Neuron (in vitro differentiated cells): ENCODE measurements around the gene DENND5A.
"Not testable (repeated sequence)": the region's sequence is repeated elsewhere in the genome, so short reads cannot be mapped to it uniquely, and the experiment has no call there.

ENCODE experiments used
- H2AFZ ChIP-seq: one replicate; pipeline ENCODE4 v1.6.1; 2013; ENCODE audit warnings: low read depth, mild to moderate bottlenecking, inconsistent platforms, low read length, moderate library complexity
- H3K27me3 ChIP-seq: one replicate; pipeline ENCODE4 v1.6.1; 2013; ENCODE audit warnings: low read length; ENCODE audit not compliant: insufficient read depth
- H3K36me3 ChIP-seq: one replicate; pipeline ENCODE4 v1.6.1; 2013; ENCODE audit warnings: low read length; ENCODE audit not compliant: insufficient read depth
- H3K4me1 ChIP-seq: one replicate; pipeline ENCODE4 v1.6.1; 2013; ENCODE audit warnings: low read length; ENCODE audit not compliant: insufficient read depth
- H3K4me3 ChIP-seq: 2 replicates; pipeline ENCODE4 v1.5.1; 2013; ENCODE audit warnings: mild to moderate bottlenecking, low read length, moderate library complexity
- H3K9me3 ChIP-seq: one replicate; pipeline ENCODE4 v1.6.1; 2013; ENCODE audit warnings: low read length

DENND5A gene

GRCh38 chr11:9219115-9219514 is 46.0 kb downstream of the DENND5A start:
- Histone ChIP-seq H3K27me3 (no peaks in the 10 kb centered on the region), H3K4me1 (no peaks in the 10 kb centered on the region), H3K4me3 (no peak overlapping the region), H3K9me3 (no peaks in the 10 kb centered on the region), H3K36me3 (no peaks in the 10 kb centered on the region), H2AFZ (no peak overlapping the region)

- H3K36me3 ChIP-seq: no peaks in the 10 kb centered on the region
- H3K9me3 ChIP-seq: no peaks in the 10 kb centered on the region
- no peaks in the 10 kb centered on the region for H3K4me1 ChIP-seq
- no peak overlapping the region for H3K4me3 ChIP-seq
- no peak overlapping the region for H2AFZ ChIP-seq
- no peaks in the 10 kb centered on the region for H3K27me3 ChIP-seq
These were observed 50.4 kb downstream of the DENND5A start for GRCh38 chr11:9214765-9215164.

GRCh38 chr11:9211322-9211721 is 53.8 kb downstream of the DENND5A start:
- Histone ChIP-seq H3K36me3 (no peaks in the 10 kb centered on the region), H3K4me3 (no peak overlapping the region), H3K4me1 (peaks cover 2% of the 10 kb centered on the region), H3K9me3 (no peaks in the 10 kb centered on the region), H2AFZ (no peak overlapping the region), H3K27me3 (no peaks in the 10 kb centered on the region)

DNA sequence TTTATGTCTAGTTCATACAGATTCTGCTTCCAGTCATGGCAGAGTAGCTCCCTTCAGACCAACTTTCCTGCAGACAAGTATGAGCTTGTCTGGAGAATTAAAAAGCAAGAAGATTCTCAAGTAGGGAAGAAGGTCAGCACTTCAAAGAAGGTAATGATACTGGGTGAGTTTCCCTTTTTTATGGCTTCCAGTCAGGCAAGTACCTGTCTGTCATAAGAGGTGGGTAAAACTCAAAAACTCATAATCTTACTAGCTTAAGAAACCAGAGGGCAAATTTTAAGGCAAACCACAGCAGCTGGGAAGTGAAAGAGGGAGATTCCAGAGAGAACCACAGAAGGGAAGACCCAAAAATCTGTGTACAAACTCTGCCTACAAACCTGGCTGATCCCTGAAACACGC is 54.2 kb downstream of the DENND5A start:
- Histone ChIP-seq H3K27me3 (no peaks in the 10 kb centered on the region), H3K9me3 (no peaks in the 10 kb centered on the region), H2AFZ (no peak overlapping the region), H3K36me3 (peaks cover under 1% of the 10 kb centered on the region), H3K4me3 (no peak overlapping the region), H3K4me1 (peaks cover 2% of the 10 kb centered on the region)

- peaks cover 2% of the 10 kb centered on the region for H3K4me1 ChIP-seq
- H3K4me3 ChIP-seq: no peak overlapping the region
- H3K27me3 ChIP-seq: no peaks in the 10 kb centered on the region
- H3K36me3 ChIP-seq: peaks cover 6% of the 10 kb centered on the region
- H2AFZ ChIP-seq: no peak overlapping the region
- no peaks in the 10 kb centered on the region for H3K9me3 ChIP-seq
These were observed 54.8 kb downstream of the DENND5A start for GRCh38 chr11:9210224-9210921.

GRCh38 chr11:9209604-9210003 is 55.5 kb downstream of the DENND5A start:
- H2AFZ ChIP-seq, H3K27me3 ChIP-seq, H3K4me3 ChIP-seq, H3K4me1 ChIP-seq, H3K9me3 ChIP-seq, H3K36me3 ChIP-seq: not testable (repeated sequence)

- Histone ChIP-seq H3K4me3 (no peak overlapping the region), H2AFZ (no peak overlapping the region), H3K36me3 (peaks cover 12% of the 10 kb centered on the region), H3K27me3 (no peaks in the 10 kb centered on the region), H3K9me3 (no peaks in the 10 kb centered on the region), H3K4me1 (peaks cover 2% of the 10 kb centered on the region)
These were observed 56.2 kb downstream of the DENND5A start for GRCh38 chr11:9208726-9209501.

DNA sequence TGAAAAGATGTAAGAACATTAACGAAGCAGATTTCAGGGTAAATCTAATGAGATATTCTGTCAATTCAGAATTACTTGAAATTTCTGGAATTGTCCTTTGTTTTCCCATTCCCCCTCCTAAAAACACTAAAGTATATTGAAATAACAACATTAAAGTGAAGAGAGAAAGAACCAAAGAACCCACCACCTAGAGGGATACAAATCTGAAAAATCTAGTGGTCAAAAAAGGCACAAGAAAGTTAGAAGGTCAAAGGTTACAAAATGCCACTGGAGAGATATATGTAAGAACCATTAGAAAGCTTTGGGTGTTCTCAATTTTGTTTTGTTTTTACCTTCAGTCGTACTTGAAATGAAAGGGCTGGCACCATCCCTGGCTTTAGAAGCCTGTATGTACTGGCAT is 57.9 kb downstream of the DENND5A start:
- Histone ChIP-seq H3K27me3 (no peaks in the 10 kb centered on the region), H3K4me1 (peaks cover 2% of the 10 kb centered on the region), H3K9me3 (no peaks in the 10 kb centered on the region), H3K36me3 (peaks cover 27% of the 10 kb centered on the region), H2AFZ (no peak overlapping the region), H3K4me3 (no peak overlapping the region)

- Histone ChIP-seq H3K4me3 (no peak overlapping the region), H3K36me3 (peaks cover 35% of the 10 kb centered on the region), H3K4me1 (peaks cover 2% of the 10 kb centered on the region), H2AFZ (no peak overlapping the region), H3K27me3 (no peaks in the 10 kb centered on the region), H3K9me3 (no peaks in the 10 kb centered on the region)
These were observed 58.7 kb downstream of the DENND5A start for GRCh38 chr11:9206496-9206895.

DNA sequence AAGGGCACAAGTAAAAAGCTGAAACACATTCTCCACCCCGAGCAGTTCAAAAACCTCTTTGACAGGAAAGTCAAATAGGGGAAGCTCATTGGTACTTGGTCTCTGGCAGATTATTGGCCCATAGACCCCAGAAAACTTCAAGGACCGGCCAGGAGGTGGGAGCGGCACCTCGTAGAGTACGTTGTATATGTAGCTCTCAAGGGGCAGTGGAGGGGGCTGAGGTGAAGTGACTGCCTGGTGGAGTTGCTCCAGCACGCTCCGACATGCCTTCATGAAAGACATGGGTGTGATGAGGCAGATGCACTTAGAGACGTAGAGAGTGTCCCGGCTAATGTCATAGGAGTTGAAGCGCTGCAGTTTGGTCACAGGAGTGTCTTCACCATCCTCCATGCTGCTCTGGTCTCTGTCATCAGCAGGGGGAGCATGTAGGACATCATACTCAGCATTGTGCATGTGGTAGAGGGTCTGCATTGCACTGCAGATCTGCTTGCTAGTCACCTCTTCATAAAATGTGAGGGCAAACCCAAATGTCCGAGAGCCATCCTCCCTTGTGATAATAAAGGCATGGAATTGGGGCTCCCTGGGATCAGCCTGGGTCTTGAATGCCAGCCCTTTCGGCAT is 61.3 kb downstream of the DENND5A start:
- Histone ChIP-seq H3K36me3 (peaks cover 37% of the 10 kb centered on the region), H3K9me3 (no peaks in the 10 kb centered on the region), H3K4me3 (no peak overlapping the region), H3K4me1 (peaks cover 7% of the 10 kb centered on the region), H3K27me3 (no peaks in the 10 kb centered on the region), H2AFZ (no peak overlapping the region)

DNA sequence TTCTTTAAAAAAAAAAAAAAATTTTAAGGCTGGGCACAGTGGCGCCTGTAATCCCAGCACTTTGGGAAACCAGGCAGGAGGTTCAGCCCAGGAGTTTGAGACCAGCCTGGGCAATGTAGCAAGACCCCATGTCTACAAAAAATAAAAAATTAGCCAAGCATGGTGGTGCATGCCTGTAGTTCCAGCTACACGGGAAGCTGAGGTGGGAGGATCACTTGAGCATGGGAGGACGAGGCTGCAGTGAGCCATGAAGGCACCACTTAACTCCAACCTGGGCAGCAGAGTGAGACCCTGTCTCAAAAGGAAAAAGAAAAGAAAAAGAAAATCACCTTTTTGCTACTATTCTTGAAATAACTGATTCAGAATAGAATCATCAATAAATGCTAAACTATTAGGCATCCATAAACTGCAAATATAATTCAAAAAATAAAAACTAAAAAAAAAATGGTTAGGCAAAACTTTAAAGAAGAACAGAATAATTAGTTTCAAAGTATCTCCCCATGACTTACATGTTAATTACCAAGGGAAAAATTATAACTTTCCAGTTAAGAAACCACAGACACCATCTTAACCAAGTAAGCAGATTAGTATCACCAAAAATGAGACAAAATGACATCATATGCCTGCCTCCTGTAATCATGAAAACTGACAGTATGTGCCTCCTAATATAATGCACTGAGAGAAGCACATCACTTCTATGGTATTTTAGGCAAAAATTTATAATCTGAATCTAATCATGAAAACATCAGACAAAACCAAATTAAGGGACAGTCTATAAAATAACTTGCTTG is 63.6 kb downstream of the DENND5A start:
- H3K27me3 ChIP-seq: no peaks in the 10 kb centered on the region
- peaks cover 41% of the 10 kb centered on the region for H3K36me3 ChIP-seq
- no peaks in the 10 kb centered on the region for H3K9me3 ChIP-seq
- no peak overlapping the region for H3K4me3 ChIP-seq
- no peak overlapping the region for H2AFZ ChIP-seq
- H3K4me1 ChIP-seq: peaks cover 6% of the 10 kb centered on the region

GRCh38 chr11:9200471-9200870 is 64.7 kb downstream of the DENND5A start:
- H3K27me3 ChIP-seq: no peaks in the 10 kb centered on the region
- no peak overlapping the region for H3K4me3 ChIP-seq
- peaks cover 40% of the 10 kb centered on the region for H3K36me3 ChIP-seq
- no peak overlapping the region for H2AFZ ChIP-seq
- H3K9me3 ChIP-seq: no peaks in the 10 kb centered on the region
- peaks cover 6% of the 10 kb centered on the region for H3K4me1 ChIP-seq

DNA sequence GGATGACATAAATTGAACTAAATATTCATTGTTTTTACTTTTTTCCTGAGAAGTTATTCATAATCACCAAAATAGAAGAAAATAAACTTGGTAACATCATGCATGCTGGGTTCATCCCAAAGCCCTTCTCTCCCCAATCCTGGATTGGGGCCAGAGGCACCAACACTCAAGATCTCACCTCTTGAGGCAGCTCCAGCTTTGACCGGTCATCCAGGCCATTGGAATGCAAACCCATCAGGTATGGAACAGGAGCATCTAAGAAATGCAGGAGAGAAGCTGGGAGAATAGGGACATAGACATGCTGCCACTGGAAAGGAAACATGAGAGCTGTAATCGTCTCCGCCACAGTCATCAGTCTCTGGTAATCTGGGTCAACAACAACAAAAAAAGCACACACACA is 71.8 kb downstream of the DENND5A start:
- Histone ChIP-seq H2AFZ (no peak overlapping the region), H3K27me3 (no peaks in the 10 kb centered on the region), H3K4me1 (no peaks in the 10 kb centered on the region), H3K36me3 (peaks cover 50% of the 10 kb centered on the region), H3K9me3 (peaks cover 20% of the 10 kb centered on the region), H3K4me3 (no peak overlapping the region)
